Left hindlimb (tissue), 1 donor: Measurements from ENCODE around the gene BIRC3.

Experiments used
- DNase-seq: peaks from one replicate; pipeline ENCODE4 v3.0.0-alpha.2; 2018

BIRC3 gene

DNA sequence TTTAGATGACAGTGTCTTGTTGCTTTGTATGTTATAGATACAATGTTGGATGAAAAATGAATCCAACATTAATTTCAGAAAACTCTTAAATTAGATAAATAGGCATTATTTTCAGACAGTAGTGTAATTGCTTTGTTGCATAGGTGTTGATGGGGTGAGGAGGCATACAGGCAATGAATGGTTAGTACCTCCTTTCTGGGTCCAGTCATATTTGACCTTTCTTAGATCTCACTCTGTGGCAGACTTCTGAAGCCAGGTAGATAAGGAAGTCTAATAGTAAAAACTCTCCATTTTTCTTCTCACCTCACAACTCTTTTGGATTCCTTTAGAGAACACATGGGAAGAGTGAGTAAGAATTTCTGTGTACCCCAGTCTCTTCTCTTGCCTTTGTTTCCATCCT, 61.5 kb downstream of the BIRC3 start:
- no peak for DNase-seq

DNA sequence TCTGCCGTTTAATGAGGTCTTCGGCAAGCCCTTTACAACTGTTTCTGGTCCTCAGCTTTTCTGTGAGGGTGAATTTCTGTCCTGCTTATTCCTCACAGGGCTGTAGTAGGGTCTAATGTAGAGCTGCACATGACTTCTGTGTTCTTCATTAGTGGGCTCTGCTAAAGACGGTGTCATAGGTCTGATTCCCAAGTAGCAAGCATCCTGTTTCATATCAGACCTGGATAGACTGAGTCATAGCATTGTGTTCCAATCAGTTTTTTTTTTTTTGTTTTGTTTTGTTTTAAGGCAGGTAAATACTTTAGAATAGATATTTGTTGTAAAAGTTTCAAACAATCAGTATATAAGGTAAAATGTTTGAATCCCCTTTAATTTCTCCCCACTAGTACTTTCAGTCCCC, 65.1 kb downstream of the BIRC3 start:
- no peak for DNase-seq

DNA sequence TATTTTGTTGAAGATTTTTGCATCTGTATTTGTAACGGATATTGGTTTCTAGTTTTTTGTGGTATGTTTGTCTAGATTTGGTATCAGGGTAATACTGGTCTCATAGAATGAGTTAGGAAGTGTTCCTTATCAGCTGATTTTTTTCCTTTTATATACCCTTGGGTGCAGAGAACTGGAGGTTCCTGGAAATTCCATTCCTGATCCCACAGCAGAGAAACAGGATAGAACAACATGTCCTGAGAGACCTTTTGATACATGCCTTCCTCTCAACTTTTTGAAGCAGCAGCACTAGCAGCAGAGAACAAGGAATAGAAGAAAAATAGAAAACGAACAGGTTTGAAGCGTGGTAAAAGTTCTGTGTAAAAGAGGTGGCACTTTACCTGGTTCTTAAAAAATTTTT, 66.6 kb downstream of the BIRC3 start:
- no peak for DNase-seq

DNA sequence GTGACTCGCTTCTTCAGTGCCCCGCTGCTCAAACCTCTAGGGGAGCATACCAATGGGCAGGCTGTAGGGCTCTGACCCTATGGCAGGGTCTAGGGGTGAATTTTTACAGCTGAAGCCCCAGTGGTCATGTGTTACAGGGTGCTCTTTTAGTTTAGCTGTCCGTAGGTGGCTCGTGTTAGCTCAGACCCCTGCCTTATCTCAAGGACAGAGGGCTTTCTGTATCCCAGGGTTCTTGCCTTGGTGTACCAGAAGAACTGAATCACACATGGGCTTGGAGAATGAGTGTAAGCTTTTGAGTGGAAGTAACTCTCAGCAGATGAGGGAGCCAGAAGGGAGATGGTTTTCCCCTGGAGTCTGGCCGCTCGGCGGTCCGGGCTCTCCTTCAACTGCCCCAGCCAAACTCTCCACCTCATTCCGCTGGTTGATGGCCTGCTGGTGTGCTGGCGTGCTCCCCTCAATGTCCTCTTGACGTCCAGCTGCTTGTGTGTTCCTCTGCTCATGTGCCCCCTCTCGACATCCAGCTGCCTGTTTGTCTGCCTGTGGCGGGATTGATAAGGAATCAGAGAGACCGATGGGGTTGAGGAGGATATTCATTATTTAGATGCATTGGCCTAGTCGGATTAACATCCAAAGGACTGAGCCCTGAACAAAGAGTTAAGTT, 67.3 kb downstream of the BIRC3 start:
- no peak for DNase-seq

DNA sequence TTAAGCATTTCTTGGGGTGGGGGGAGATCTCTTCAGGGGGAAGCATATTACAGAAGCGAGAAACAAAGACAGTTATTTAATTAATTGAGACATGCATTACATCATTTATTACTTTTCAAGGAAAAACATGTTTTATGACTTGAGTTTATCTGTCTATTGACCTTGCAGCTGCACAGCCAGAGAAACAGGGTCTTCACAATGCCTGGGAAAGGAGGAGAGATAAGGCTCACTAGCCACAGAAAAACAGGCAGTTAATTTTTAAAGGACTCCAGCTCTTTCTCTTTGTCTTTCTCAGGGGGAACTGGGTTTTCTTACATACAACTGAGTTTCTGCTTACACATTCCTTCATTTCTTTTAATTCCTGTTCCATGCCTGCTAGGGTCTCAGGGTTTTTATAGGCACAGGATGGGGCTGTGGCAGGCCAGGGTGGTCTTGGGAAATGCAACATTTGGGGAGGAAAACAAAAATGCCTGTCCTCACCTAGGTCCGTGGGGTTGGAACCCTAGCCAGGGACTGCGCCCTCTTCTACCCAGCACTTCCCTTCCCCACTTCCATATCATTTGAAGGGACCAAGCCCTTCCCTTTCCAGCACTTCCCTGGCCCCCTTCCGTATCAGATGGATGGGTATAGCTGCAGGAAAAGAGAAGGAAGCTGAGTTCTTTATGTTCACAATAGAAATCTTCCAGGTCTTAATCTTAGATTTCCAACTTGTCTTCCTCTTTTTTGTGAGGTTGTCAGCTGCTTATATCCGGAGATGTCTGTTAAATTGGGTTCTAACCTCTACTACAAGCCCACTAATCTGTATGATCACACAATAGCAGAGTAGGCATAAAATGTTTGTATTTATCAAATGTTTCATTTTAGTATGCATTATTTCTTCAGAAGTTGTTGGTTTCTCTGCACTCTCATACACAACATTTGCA, 68.1 kb downstream of the BIRC3 start:
- DNase-seq = no peak

DNA sequence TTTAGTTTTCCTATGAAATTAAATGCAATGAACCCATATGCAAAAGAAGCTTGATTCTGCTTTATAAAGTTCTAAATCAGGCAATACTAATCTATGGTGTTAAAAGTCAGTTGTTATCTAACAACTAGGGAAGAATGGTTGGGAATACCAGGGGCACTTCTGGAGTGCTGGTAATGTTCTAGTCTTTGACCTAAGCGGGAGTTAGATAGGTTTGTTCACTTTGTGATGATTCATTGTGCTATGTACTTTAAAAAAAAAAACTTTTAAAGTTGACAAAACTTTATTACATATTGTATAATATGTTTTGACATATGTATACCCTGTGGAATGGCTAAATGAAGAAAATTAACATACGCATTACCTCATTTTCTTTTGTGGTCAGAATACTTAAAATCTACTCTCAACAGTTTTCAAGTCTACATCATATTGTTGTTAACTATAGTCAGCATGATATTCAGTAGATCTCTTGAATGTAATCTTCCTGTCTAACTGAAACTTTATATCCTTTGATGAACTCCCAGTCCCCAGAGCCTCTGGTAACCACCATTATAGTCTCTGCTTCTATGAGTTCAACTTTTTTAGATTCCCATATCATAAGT, 69.0 kb downstream of the BIRC3 start:
- DNase-seq = no peak

DNA sequence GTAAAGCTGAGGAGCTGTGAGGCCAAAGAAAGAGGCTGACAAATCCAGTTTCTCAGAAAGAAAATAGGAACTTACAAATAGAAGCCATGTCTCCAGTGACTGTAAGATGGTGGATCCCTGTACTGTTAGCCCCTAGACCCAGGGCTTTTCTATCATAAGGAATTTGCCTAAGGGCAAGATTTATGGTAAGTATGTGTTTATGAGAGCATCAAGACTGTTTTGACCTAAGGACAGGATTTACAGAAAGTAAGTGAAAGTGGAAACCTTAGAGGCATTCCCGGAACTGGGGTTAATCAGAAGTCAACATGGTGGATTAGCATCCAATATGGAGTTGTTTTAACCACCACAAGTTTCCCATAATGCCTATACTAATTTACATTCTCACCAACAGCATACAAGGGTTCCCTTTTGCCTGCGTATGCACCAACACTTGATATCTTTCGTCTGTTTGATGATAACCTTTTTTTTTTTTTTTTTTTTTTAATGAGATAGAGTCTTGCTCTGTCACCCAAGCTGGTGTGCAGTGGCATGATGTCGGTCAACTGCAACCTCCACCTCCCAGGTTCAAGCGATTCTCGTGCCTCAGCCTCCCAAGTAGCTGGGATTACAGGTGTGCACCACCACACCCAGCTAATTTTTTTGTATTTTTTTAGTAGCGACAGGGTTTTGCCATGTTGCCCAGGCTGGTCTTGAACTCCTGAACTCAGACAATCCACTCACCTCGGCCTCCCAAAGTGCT, 69.9 kb downstream of the BIRC3 start:
- no peak for DNase-seq
